DOHH2 (cell line): ENCODE measurements around the gene E2F2.

Experiments
- EZH2phosphoT487 ChIP-seq: fragments of 200-600 bp; sonication (generic); IDR thresholded peaks from 2 replicates; pipeline ENCODE4 v1.6.1; 2017; ENCODE audit warnings: borderline replicate concordance, mild to moderate bottlenecking, antibody characterized with exemption, low read length, moderate library complexity, mixed read lengths
- TF ChIP-seq, protein P1 (sequence below): fragments of 200-600 bp; sonication (generic); IDR thresholded peaks from one replicate; pipeline ENCODE4 v1.5.1; 2014; ENCODE audit warnings: antibody characterized with exemption, mild to moderate bottlenecking, low read depth, low read length; ENCODE audit not compliant: poor library complexity, severe bottlenecking

DNA sequence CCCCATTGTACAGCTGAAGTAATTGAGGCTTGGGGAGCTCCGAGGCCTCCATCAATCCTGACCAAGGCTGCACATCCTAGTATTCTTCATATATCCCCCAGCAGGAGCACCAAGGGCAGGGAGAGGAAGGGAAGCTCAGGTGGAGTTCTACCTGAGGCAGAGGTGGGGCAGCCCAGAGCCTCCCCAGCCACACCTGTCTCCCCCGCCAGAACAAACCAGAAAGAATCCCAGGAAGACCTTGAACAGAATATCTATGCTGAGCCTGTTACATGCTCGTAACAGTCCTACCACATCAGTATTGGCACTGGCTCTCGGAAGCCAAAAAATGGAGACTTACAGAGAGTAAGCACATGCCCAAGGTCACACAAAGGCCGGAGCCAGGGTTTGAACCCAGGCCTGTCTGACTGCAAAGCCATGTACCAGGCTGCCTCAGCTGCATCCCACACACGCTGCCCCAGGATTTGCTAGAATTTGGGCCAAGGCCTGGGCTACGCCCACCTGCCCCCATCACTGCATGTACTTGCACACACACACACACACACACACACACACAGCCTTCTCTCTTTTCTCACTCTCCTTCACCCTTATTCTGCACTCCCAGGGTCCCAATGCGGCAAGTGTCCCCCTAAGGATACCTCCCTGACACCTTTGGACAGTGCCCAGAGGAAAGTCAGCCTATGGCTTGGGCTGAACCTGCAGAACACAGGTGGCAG is 4.5 kb downstream of the E2F2 start:
- TF ChIP-seq, protein P1, sequence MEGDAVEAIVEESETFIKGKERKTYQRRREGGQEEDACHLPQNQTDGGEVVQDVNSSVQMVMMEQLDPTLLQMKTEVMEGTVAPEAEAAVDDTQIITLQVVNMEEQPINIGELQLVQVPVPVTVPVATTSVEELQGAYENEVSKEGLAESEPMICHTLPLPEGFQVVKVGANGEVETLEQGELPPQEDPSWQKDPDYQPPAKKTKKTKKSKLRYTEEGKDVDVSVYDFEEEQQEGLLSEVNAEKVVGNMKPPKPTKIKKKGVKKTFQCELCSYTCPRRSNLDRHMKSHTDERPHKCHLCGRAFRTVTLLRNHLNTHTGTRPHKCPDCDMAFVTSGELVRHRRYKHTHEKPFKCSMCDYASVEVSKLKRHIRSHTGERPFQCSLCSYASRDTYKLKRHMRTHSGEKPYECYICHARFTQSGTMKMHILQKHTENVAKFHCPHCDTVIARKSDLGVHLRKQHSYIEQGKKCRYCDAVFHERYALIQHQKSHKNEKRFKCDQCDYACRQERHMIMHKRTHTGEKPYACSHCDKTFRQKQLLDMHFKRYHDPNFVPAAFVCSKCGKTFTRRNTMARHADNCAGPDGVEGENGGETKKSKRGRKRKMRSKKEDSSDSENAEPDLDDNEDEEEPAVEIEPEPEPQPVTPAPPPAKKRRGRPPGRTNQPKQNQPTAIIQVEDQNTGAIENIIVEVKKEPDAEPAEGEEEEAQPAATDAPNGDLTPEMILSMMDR: no peak
- TF ChIP-seq EZH2phosphoT487: no peak
